Activated CD8-positive, alpha-beta memory T cell treated with anti-CD3 and anti-CD28 coated beads for 24 hours (primary cell): ENCODE measurements around the gene RAB35.

Source experiments
- DNase-seq: peaks from one replicate; pipeline ENCODE4 v3.0.0-alpha.2; 2020

The RAB35 gene

GRCh38 chr12:120116441-120116791 lies at the start of gene RAB35:
Gene RAB35 (minus strand): TSS chr12:120116753. CDS start chr12:120116650, 103 bp downstream.
- no peak for DNase-seq

DNA sequence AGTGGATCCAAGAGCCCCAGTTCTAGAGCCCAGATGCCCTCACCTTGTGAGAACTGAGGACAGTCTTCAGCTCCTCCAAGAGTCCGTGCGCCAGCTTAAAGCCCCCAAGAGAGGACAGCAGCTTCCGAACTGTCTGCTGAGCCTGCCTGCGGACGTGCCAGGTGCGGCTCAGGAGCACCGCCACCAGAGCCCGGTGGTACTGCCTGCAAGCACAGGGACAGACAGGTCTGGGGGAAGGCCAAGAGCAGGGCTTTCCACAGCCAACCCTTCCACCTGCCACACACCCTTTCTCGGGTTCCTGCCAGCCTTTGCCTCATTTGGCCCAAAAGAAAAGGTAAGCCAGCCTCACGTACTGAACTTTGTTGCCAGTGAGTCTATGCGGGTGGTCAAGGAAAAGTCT lies 47.7 kb upstream of the RAB35 start:
- no peak for DNase-seq

DNA sequence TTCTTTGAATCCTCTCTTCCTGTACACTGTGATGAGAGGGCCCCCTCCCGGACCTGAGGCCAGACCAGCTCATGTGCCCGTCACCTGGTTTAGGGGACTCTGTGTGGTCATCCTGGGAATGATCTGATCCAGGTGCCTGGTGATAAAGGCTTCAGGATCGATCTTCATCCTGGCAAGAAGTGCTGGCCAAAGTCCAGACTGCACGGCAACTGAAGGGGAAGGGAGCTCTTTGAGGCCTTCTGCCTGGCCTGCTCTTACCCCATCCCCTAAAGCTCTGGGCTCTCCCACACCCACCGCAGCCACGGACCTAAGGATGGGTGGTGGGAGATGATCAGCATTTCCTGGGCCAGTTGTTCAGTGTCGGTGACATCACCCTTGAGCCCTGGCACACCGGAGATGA lies 46.2 kb upstream of the RAB35 start:
- no peak for DNase-seq

GRCh38 chr12:120161852-120162251 lies 45.3 kb upstream of the RAB35 start:
- DNase-seq, result no peak

GRCh38 chr12:120159509-120160237 lies 43.1 kb upstream of the RAB35 start:
- no peak for DNase-seq

DNA sequence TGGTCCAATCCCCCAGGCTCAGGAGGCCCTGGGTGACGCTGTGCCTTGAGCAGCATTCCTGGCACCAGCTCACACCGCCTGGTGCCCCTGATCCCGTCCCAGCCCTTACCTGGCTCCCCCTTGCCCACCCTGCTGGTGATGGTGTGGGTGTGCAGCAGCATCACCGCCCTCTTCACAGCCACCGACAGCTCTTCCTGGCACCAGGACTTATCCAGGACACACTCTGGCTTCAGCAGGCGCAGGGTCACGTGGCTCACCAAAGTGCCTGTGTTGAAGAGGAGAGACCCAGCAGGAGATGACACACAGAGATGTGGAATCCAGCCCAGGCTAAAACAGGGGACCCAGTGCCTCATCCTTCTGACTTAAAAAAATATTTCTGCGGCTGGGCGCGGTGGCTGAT lies 41.8 kb upstream of the RAB35 start:
- DNase-seq, result no peak

- DNase-seq, result no peak
These were observed 41.1 kb upstream of the RAB35 start for GRCh38 chr12:120157678-120158077.

- no peak for DNase-seq
These were observed 40.0 kb upstream of the RAB35 start for GRCh38 chr12:120156315-120157259.

DNA sequence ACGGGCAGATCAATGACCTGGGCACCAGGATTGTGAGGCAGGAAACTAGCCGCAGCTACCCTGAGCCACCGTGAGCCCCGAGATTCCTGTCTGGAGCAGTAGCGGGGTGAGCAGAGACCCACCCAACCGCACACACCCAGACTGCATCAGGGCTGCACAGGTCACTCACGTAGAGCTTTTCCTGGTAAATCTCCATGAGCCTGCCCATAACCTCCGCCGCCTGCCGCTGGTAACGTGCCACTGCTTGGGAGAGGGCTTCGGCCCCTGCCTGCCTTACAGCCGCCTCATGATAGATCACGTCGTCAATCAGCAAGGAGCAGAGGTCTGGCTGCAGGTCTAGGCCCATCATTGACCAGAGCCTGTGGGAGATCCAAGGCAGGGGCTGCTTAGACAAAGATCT lies 38.5 kb upstream of the RAB35 start:
- DNase-seq, result no peak

- DNase-seq, result no peak
These were observed 34.5 kb upstream of the RAB35 start for GRCh38 chr12:120150919-120151525.

- DNase-seq, result no peak
These were observed 31.5 kb upstream of the RAB35 start for GRCh38 chr12:120148011-120148410.

DNA sequence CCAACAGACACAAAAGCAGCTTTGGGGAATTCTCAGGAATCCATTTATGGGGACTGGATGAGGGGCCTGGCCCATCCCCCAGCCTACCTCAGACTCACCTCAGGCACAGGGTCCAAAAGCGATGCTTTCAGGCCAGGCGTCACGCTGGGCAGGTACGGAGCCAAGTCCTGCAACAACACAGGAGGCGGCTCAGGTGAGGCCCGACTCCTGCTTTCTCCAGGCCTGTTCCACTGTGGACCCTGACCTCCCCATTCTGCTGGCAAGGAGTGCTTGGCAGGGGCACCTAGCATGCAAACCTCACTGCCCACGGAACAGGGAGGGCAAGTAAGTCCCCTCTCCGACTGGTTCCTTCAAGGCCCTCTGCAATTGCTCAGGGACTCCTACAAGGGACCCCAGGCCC lies 28.6 kb upstream of the RAB35 start:
- DNase-seq, result no peak

GRCh38 chr12:120144215-120144614 lies 27.7 kb upstream of the RAB35 start:
- no peak for DNase-seq

- no peak for DNase-seq
These were observed 25.8 kb upstream of the RAB35 start for GRCh38 chr12:120142231-120142877.

DNA sequence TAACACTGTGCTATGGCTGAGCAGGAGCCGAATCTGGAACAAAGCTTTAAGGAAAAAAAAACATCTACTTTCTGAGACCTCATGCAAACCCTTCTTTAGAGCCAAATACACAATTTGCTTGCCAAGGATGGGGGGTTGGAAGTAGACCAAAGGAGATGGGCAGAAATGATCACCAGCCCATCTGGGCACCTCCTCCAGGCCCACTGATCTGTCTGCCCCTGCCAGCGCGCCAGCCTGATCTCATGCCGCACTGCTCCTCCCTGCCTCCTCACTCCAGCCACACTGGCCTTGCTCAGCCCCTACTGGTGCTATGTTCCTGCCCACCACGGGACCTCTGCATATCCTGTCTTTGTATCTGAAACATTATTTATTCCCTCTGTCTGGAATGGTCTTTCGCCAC lies 24.8 kb upstream of the RAB35 start:
- DNase-seq, result no peak

DNA sequence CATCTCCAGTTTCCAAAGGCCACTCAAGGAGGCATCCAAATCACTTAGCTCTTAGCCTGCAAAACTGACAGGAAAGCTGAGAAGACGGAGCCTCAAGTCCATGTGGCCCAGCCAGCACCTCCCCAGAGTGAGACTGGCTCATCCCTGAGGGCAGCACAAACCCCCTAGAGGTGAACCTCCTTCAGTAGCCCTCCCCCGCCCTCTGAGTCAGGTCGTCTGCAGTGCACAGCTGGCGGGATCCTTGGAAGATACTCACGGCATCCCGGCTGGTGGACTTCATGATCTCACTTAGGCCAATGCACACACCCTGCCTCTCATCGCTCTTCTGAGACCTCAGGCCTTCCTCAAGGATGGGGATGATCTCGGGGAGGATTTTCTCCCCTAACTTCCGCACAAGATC lies 24.1 kb upstream of the RAB35 start:
- no peak for DNase-seq

DNA sequence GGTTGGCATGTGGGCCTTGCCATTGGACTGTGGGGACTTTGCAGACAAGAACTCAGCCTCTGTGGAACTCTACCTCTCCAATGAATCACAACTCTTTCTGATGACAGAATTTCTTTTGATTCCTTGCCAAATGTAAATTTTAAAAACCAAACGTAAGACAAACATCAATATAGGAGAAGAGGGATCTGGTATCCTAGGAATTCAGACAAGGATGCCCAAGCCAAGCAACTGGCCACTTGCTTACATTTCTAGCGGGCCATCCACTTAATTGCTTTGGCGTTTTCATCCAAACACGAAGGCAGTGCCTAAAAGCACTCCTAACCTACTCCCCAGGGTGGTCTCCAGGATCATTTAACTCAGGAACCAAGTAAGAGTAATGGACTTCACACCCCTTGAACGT lies 23.4 kb upstream of the RAB35 start:
- no peak for DNase-seq

DNA sequence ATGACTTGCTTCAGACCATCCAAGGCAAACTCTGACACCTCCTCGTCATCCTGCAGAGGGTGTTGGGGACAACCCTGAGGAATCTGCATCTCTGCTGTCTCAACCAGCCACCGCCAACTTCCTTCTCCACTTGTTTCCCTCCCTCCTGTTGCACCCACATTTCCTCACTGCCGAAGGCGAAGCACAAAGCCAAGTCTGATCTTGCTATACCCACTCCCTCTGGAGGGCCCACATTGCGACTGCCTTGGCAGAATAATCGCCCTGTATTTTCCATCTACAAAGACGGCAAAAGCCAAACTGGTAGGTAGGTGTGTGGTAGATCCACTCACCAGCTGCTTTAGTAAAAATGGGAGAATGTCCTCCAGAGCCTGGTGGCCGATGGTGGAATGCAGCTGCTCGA lies 21.8 kb upstream of the RAB35 start:
- no peak for DNase-seq

- DNase-seq, result no peak
These were observed 21.3 kb upstream of the RAB35 start for GRCh38 chr12:120137833-120138232.

DNA sequence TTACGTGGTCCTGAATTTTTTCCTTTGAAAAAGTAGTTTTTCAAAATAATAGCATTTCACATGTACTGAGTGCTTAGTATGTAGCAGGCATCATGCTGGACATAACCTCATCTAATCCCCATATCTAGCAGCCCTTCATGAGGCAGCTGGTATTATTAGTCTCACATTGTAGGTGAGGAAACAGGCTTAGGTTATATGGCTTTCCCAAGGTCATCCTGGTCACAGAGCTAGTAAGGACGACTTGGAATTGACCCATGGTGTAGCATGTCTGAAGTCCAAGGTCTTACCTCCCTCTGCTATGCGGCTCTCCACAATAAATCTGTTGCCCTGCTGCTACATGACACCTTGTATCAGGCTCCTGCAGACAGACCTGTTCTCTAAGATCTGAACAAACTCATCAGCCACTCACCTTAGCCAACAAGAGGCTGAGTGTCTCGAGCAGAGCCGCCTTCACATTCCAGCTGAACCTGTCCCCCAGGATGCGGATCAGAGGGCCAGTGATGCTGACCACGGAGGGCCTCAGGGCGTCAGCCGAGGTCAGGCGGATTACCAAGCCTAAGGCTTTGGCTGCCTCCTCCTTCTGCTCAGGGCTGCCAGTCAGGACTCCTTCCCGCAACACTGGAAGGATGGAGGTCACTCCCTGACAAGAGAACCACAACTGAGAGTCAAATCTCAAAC lies 19.7 kb upstream of the RAB35 start:
- DNase-seq, result no peak

GRCh38 chr12:120134307-120134980 lies 17.9 kb upstream of the RAB35 start:
- DNase-seq, result no peak

- no peak for DNase-seq
These were observed 16.4 kb upstream of the RAB35 start for GRCh38 chr12:120132863-120133385.
